ENCODE data around the gene LRRC10B.

GRCh38 chr11:61473370-61474012 is 35.1 kb upstream of the LRRC10B start:
- TF ChIP-seq CTCF (IDR thresholded peaks at IDR 0.05) (no peak), POLR2A (IDR thresholded peaks at IDR 0.05) (no peak)

Measured in thyroid gland (tissue), 4 donors.